Right renal cortex interstitium (tissue), 3 donors: ENCODE measurements around the gene MFAP5. TPM values are rescaled to one million over a fixed set of nuclear protein-coding genes. Genes with fewer than 3 reads are reported as not detected.
"Not testable (repeated sequence)": the region's sequence is repeated elsewhere in the genome, so short reads cannot be mapped to it uniquely, and the experiment has no call there.

Experiments
- DNase-seq, 3 donors: peaks; one replicate each; pipeline ENCODE4 v3.0.0-alpha.2; 2013; ENCODE audit warnings: low read depth in 3 of 3, low spot score in 2 of 3
- polyA plus RNA-seq, 3 donors: library from polyadenylated mRNA; unstranded; fragments of 120-200 nt; gene quantifications; one replicate each; pipeline ENCODE4 v1.2.1, GENCODE V29; 2013; ENCODE audit not compliant: insufficient read length in 3 of 3

Gene MFAP5
- polyA plus RNA-seq, 3 donors, result 0.37 to 1.5 TPM; not detected in 1

GRCh38 chr12:8676651-8677050 is 14.0 kb upstream of the MFAP5 start:
- no peak for DNase-seq

DNA sequence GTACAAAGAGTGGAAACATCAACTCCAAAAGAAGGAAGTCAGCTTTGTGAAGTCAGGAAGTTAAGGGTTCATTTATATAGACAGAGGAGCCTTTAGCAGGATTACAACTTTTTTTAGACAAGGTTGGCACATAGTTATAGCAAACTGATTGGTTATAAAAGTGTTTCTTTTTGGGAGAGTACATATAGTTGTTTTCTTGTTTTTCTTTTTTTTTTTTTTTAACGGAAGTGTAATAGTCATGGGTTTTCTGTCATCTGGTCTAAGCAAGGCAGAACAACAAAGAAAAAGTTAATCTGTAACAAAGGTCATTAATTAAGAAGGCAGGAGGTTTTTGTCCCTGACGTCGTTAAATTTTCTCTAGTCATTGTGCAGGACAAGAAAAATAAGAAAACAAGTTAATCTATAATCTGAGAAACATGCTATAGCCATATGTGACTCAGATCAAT is 13.0 kb upstream of the MFAP5 start:
- DNase-seq, result no peak

DNA sequence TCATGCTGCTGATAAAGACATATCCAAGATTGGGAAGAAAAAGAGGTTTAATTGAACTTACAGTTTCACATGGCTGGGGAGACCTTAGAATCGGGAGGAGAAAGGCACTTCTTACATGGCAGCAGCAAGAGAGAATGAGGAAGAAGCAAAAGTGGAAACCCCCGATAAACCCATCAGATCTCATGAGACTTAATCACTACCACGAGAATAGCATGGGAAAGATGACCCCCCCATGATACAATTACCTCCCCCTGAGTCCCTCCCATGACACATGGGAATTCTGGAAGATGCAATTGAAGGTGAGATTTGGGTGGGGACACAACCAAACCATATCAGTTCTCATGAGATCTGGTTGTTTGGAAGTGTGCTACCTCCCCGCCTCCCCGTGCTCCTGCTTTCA is 9.8 kb upstream of the MFAP5 start:
- DNase-seq, result no peak

GRCh38 chr12:8668441-8668840 is 5.8 kb upstream of the MFAP5 start:
- DNase-seq, result no peak

DNA sequence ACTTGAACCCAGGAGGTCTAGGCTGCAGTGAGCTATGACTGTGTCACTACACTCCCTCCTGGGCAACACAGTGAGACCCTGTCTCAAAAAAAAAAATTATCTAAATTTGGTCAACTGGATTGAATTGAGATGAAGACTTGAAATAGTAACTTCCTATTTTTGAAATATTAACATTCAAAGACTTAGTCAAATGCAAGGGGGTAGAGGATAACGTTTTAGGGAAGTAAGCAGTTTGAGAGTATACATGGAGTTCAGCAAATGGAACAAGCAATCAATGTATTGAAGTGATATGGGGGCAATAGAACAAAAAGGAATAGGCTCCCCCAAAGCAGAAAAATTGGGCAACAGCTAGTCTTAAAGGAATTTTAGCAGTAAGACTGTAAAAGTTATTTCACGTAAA is 4.6 kb upstream of the MFAP5 start:
- no peak for DNase-seq

DNA sequence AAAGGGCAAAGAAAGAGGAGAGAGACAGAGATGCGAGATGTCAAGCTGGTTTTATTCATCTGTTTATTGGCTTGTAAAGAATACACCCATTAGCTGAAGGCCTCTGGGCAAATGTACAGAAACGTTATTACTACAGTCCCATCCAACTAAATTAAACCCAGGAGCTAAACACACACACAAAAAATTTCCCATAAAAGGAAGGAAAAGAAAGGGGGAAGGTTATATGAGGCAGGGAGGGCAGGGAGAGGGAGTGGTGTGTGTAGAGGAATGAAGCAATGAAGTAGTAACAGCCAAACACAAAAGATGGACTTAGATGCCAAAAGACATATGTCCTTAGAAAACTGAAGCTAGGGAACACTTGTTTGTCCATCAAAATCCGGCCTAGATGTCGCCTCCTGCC is 3.1 kb upstream of the MFAP5 start:
- DNase-seq, result no peak

DNA sequence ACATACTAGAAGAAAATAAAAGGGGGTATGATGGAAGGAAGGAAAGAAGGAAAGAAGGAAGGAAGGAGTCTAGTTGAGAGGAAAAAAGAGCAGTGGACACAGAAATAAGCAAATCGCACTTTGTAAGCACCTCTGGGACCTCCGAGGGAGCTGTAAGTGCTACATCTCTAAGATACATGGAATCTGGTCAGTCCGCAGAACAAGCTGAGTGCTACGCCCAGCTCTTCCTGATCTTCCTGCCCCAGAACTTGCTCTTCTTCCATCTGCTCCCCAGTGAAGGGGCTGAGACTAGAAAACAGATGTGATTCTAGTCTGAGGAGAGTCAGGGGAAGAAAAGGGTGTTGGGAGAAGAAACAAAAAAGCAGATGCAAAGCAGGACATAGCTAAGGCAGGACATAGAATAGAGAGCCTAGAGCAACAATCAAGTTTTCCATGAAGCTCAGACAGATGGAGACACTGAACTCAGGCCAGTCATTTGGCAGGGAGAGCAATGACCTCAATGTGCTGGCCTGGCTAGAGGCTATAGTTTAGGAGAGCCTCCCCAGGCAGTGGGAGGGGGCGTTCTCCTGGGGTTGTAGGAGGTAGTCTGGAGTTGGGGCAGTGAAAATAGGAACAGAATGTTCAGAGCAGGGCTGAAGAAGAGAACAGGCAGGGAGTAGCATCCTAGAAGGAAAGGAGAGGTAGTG is 1.7 kb upstream of the MFAP5 start:
- no peak for DNase-seq

DNA sequence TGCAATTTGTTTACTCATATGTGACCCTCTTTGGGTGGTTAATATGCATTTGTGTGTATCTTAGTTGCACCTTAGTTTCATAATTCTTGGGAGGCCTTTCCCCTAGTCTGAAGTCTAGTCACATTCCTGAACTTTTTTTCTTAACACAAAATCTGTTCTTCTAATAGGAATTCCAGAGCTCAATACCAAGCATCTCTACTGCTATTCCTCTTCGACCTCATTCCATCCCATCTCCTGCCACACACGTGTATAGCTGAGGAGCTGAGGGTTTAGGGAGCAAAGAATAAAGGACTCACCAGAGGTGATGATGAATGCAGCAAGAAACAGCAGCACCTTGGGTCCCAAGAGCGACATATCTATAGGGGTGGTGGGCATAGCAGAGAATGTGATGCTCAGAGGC is 875 bp downstream of the MFAP5 start:
- DNase-seq, result no peak

DNA sequence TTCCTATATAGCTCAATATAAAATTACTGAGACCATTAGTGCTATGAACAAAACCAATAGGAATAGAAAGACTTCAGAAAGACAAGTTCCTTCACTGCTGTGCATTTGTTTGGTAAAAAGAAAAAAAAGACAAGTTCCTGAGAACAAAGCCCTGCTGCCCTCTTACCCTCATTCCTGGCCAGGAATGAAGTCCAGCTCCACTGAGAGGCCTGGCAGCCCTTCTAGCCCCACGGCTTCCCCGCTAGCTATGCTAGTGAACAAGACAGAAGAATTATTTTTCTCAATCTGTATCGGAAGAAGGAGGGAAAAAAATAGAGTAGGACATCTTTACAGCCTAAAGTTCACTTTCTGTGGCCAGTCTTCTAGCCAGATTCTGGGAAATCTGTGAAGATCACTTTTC is 1.6 kb downstream of the MFAP5 start:
- DNase-seq, result no peak

- no peak for DNase-seq
Observed at GRCh38 chr12:8658346-8658745, 4.3 kb downstream of the MFAP5 start.

DNA sequence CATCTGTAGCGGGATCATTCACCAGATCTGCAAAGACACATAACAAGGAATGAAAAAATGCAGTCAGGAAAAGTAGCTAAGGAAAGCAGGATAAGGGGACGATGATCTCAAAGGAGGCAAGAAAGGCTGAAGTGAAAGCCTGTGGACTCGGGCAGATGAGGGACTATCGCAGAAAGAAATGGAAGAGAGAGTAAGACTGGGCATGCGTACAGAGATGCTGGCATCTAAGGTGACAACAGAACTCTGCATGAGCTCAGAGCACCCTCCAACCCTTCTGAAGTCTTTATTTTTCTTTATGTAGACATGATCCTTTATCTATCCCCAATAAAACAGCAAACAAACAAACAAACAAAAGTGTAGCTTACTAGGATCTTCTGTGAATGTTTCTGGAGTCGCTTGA is 7.2 kb downstream of the MFAP5 start:
- no peak for DNase-seq

DNA sequence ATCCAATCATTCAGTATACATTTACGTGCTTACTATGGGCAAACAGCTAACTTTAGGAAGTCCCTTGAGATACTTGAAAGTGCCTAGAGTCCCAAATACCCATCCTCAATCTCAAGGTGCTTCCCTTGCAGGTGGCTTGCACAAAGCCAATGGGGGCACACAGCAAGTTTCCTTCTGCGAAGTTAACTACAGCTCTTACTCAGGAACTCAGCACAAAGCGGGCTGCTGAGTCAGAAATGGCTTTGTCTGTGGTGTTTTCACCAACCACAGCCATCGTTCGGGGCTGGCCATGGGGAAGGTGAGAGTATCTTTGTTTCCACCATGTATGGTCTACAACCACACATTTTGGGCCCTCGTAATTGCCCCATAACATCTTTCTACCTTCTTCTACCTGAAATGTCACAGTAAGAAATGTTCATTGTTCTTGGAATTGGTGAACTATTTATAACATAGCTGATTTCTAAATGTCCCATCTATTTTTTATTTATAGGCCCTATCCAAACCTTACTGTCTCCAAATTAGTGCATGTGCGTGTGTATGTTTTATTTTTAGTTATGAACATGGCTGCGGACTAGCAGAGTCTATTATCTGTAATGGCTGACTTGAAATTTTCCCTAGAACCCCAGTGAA is 13.9 kb downstream of the MFAP5 start:
- no peak for DNase-seq

- no peak for DNase-seq
Observed at GRCh38 chr12:8647968-8648367, 14.7 kb downstream of the MFAP5 start.

DNA sequence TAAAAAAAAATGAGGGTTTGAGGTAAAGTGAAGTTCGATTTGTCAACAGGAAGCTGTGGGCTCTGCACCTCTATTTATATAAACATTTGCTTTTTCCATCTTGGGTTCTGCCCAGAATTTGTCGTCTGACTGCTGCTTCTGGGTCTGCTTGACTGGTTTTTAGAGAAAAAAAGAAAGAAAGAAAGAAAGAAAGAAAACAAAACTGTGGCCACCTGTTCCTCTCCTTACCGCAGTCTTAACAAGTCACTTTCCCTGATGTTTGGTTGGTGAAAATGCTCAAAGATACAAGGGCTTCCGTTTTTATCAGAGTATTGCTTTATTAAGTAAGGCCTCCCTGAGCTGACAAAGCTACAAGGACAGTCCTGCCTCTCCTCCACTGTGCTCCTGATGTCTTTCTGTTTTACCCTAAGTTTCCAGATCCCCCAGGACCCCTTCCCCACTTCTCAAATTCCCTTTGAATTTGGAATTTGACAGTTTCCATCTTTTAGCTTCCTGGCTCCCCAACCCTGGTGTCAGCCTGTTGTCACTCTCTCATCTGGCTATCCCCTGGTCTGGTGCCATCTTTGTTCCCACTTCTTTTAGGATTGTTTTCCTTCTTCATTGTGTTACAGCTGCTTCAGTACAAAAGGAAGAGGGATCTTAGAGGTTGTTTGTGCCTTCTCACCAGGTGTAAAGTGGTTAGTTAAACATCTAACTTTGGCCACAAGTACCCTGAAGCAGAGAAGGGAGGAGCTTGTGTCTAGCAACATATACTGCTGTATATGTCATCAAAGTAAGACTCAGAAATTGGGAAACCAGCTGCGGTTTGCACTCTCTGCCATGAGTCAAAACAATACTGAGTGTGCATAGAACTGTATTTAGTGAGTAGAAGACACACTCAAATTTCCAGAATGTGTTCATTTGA is 18.0 kb downstream of the MFAP5 start:
- DNase-seq, result no peak

GRCh38 chr12:8642775-8643174 is 19.9 kb downstream of the MFAP5 start:
- DNase-seq, result no peak

DNA sequence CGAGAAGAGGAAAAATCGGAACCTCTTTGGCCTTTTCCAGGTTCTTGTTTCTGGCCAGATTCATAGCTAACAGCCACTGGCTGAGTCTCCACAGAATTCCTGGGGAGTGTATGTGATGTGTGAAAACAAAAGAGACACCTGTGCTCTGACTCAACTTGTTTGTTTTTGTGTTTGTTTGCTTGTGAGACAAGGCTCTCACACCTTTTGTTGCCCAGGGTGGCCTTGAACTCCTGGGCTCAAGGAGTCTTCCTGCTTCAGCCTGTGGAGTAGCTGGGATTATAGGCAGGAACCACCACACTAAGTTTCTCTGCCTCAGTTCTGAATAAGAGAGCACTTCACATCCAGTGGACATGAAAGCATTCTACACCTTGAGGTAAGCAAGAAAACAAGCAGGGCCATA is 22.7 kb downstream of the MFAP5 start:
- DNase-seq, result no peak

GRCh38 chr12:8638951-8639350 is 23.7 kb downstream of the MFAP5 start:
- no peak for DNase-seq

GRCh38 chr12:8637666-8638065 is 25.0 kb downstream of the MFAP5 start:
- no peak for DNase-seq

- DNase-seq, result no peak
Observed at GRCh38 chr12:8637244-8637643, 25.4 kb downstream of the MFAP5 start.

DNA sequence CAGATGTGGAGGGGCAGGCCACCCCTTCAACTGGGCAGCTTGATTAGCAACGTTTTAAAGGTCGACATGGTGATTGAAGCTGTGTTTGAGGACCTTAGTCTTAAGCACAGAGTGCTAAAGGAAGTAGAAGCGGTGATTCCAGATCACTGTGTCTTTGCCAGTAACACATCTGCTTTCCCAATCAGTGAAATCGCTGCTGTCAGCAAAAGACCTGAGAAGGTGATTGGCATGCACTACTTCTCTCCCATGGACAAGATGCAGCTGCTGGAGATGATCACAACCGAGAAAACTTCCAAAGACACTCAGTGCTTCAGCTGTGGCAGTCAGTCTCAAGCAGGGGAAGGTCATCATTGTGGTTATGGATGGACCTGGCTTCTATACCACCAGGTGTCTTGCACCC is 26.0 kb downstream of the MFAP5 start:
- no peak for DNase-seq

DNA sequence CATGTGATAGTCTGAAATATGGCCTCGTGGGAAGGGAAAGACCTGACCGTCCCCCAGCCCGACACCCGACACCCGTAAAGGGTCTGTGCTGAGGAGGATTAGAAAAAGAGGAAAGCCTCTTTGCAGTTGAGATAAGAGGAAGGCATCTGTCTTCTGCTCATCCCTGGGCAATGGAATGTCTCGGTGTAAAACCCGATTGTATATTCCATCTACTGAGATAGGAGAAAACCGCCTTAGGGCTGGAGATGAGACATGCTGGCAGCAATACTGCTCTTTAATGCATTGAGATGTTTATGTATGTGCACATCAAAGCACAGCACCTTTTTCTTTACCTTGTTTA is 26.6 kb downstream of the MFAP5 start:
- DNase-seq, result not testable (repeated sequence)
